K562 (cell line): ENCODE results near the gene MAP3K12. TPM values are rescaled to one million over a fixed set of nuclear protein-coding genes. Genes with fewer than 3 reads are reported as not detected.

Experiments used
- ADNP ChIP-seq: fragments of 200-800 bp; sonication (Bioruptor generic); IDR thresholded peaks from 2 replicates; pipeline ENCODE4 v1.6.1; 2016; ENCODE audit warnings: missing genetic modification characterization, missing compliant biosample characterization
- ATF4 ChIP-seq: fragments of 450-650 bp; formaldehyde crosslinking; IDR thresholded peaks from 2 replicates; pipeline ENCODE4 v1.4.0; 2022; ENCODE audit warnings: mild to moderate bottlenecking, moderate library complexity
- CC2D1A ChIP-seq: fragments of 450-650 bp; IDR thresholded peaks from 2 replicates; pipeline ENCODE4 v1.6.1; 2017; ENCODE audit warnings: mild to moderate bottlenecking
- CHAMP1 ChIP-seq: fragments of 450-650 bp; IDR thresholded peaks from 2 replicates; pipeline ENCODE4 v1.6.1; 2016; ENCODE audit warnings: mild to moderate bottlenecking
- CREB5 ChIP-seq: fragments of 250-450 bp; sonication (Bioruptor Pico); IDR thresholded peaks from 2 replicates; pipeline ENCODE4 v1.5.0; 2020; ENCODE audit warnings: mild to moderate bottlenecking
- NONO ChIP-seq, 2 experiments: fragments of 200-400 bp in 1 of 2; fragments of 450-650 bp in 1 of 2; formaldehyde crosslinking in 1 of 2; IDR thresholded peaks; 2 replicates each; pipeline ENCODE4 v1.6.1; 2017; ENCODE audit warnings: low read depth in 2 of 2, mild to moderate bottlenecking in 2 of 2, moderate library complexity in 2 of 2, low read length in 1 of 2
- PRPF4 ChIP-seq: fragments of 200-400 bp; formaldehyde crosslinking; IDR thresholded peaks from one replicate; pipeline ENCODE4 v1.6.1; 2017; ENCODE audit warnings: low read length, low read depth, mild to moderate bottlenecking; ENCODE audit not compliant: insufficient read depth, poor library complexity, severe bottlenecking
- RBM34 ChIP-seq: fragments of 200-400 bp; formaldehyde crosslinking; IDR thresholded peaks from 2 replicates; pipeline ENCODE4 v1.6.1; 2018; ENCODE audit warnings: low read length, borderline replicate concordance; ENCODE audit not compliant: insufficient read depth
- RNF219 ChIP-seq: fragments of 250-450 bp; sonication (Bioruptor Pico); IDR thresholded peaks from 2 replicates; pipeline ENCODE4 v1.5.0; 2022; ENCODE audit warnings: mild to moderate bottlenecking
- SNIP1 ChIP-seq: fragments of 450-650 bp; IDR thresholded peaks from 2 replicates; pipeline ENCODE4 v1.7.1; 2017; ENCODE audit warnings: low read depth, mild to moderate bottlenecking
- TEAD2 ChIP-seq: fragments of 450-650 bp; IDR thresholded peaks from 2 replicates; pipeline ENCODE4 v1.6.1; 2016; ENCODE audit warnings: missing genetic modification characterization, control low read depth, missing compliant biosample characterization
- ZKSCAN3 ChIP-seq: fragments of 250-450 bp; sonication (Bioruptor Pico); IDR thresholded peaks from 2 replicates; pipeline ENCODE4 v1.4.0; 2020
- ZNF121 ChIP-seq: sonication (generic); formaldehyde crosslinking; conservative IDR thresholded peaks from 2 replicates; pipeline ENCODE4 v1.8.0; 2022; ENCODE audit warnings: missing genetic modification reagents
- ZNF124 ChIP-seq: sonication (generic); formaldehyde crosslinking; IDR thresholded peaks from 2 replicates; pipeline ENCODE4 v1.8.1; 2022; ENCODE audit warnings: missing genetic modification reagents
- ZNF23 ChIP-seq: fragments of 250-450 bp; sonication (Bioruptor Pico); IDR thresholded peaks from 2 replicates; pipeline ENCODE4 v1.4.0; 2020; ENCODE audit warnings: mild to moderate bottlenecking
- ZNF584 ChIP-seq: fragments of 200-800 bp; sonication (Bioruptor generic); IDR thresholded peaks from 2 replicates; pipeline ENCODE4 v1.6.1; 2016; ENCODE audit warnings: low read depth, mild to moderate bottlenecking, missing genetic modification characterization, missing compliant biosample characterization
- ZNF707 ChIP-seq: fragments of 250-450 bp; sonication (Bioruptor Pico); conservative IDR thresholded peaks from 2 replicates; pipeline ENCODE4 v1.8.0; 2022; ENCODE audit warnings: inconsistent platforms, mild to moderate bottlenecking, moderate library complexity
- ZNF76 ChIP-seq: fragments of 250-450 bp; sonication (Bioruptor Pico); IDR thresholded peaks from 2 replicates; pipeline ENCODE4 v1.4.0; 2020; ENCODE audit warnings: mild to moderate bottlenecking, moderate library complexity, borderline replicate concordance
- ZNF780A ChIP-seq: fragments of 250-450 bp; sonication (Bioruptor Pico); IDR thresholded peaks from 2 replicates; pipeline ENCODE4 v1.5.0; 2021; ENCODE audit warnings: mild to moderate bottlenecking
- polyA plus RNA-seq, 8 experiments: library from polyadenylated mRNA; depleted of rRNA in 4 of 8; stranded (reverse) in 5 of 8; unstranded in 3 of 8; fragments of >200 nt; fragmentation: Nextera tagmentation in 2 of 8; fragmentation: Illumina TruSeq in 1 of 8; extraction: Ambion mirVana in 2 of 8; extraction: Trizol in 1 of 8; gene quantifications; 2 replicates each; pipeline versions ENCODE4 v1.2.1 to v1.2.3, GENCODE V29; 2011 to 2014; ENCODE audit warnings: inconsistent platforms in 1 of 8, missing spikeins in 1 of 8
- total RNA-seq, 7 experiments: library from RNA; depleted of rRNA in 6 of 7; stranded (reverse); fragments of >200 nt in 6 of 7; fragmentation: Illumina TruSeq in 2 of 7; extraction: Trizol in 2 of 7; gene quantifications; 2 replicates each; pipeline versions ENCODE4 v1.2.1 to v1.2.3, GENCODE V29; 2011 to 2021; ENCODE audit warnings: low replicate concordance in 1 of 7

Gene MAP3K12
- total and polyA plus RNA-seq, 9 of the 15 experiments (the other 6 are each of a cell fraction or from before 2014, with no cell fraction given) = 0.10 to 2.4 (median 1.6) TPM

- TF ChIP-seq ZNF707 (CRISPR knock-in tag) = peak; percentile 62; the same call in 1 of the 2 replicates
- 0 out of 2 replicates have a peak, but pooled peaks have one; percentile 55 for TF ChIP-seq CC2D1A
- TF ChIP-seq RBM34 = no peak
- TF ChIP-seq TEAD2 (tag) = no peak
- TF ChIP-seq ATF4 = peak; percentile 73; the same call in 1 of the 2 replicates
- peak; percentile 91 for TF ChIP-seq ZNF584 (CRISPR knock-in tag)
- TF ChIP-seq SNIP1 = no peak
- 0 out of 4 replicates have a peak, but pooled peaks of 1 of the 2 experiments have one; percentile 29 for TF ChIP-seq NONO (IDR thresholded peaks at IDR 0.05; ENCODE audit: low read depth in 2 of 2, low read length in 1 of 2)
- TF ChIP-seq CREB5 (CRISPR knock-in tag) = no peak
- no peak for TF ChIP-seq RNF219 (CRISPR knock-in tag)
- no peak for TF ChIP-seq ZKSCAN3 (CRISPR knock-in tag)
- TF ChIP-seq ZNF121 = no peak
- TF ChIP-seq ZNF23 (CRISPR knock-in tag) = peak; percentile 50; the same call in 1 of the 2 replicates
- TF ChIP-seq ZNF76 = peak; percentile 92
- TF ChIP-seq CHAMP1 = no peak
- peak; percentile 39 for TF ChIP-seq PRPF4
- no peak for TF ChIP-seq ZNF124 (CRISPR knock-in tag)
- TF ChIP-seq ADNP (tag) = no peak
- no peak for TF ChIP-seq ZNF780A (CRISPR knock-in tag)
These were observed 1.7 kb upstream of the MAP3K12 start, which contains the start of gene TARBP2 (continued) for GRCh38 chr12:53500776-53501614.
